SK-N-SH treated with all-trans-retinoic acid at 6 μM for 48 hours (cell line): Measurements from ENCODE around the gene EFNA3.

Experiments
- ARNTL ChIP-seq: fragments of 450-650 bp; formaldehyde crosslinking; IDR thresholded peaks from 2 replicates; pipeline ENCODE4 v1.5.0; 2020; ENCODE audit warnings: low read depth, mild to moderate bottlenecking, moderate library complexity, borderline replicate concordance
- BACH2 ChIP-seq: fragments of 250-450 bp; sonication (Bioruptor Pico); IDR thresholded peaks from 2 replicates; pipeline ENCODE4 v1.9.0; 2021; ENCODE audit warnings: mild to moderate bottlenecking, borderline replicate concordance
- CSRNP3 ChIP-seq: fragments of 250-450 bp; sonication (Bioruptor Pico); IDR thresholded peaks from 2 replicates; pipeline ENCODE4 v1.5.1; 2021; ENCODE audit warnings: mild to moderate bottlenecking, moderate library complexity
- PATZ1 ChIP-seq: fragments of 250-450 bp; sonication (Bioruptor Pico); IDR thresholded peaks from 2 replicates; pipeline ENCODE4 v1.8.0; 2020; ENCODE audit warnings: mild to moderate bottlenecking, moderate library complexity, borderline replicate concordance
- PPARA ChIP-seq: fragments of 250-450 bp; sonication (Bioruptor Pico); IDR thresholded peaks from 2 replicates; pipeline ENCODE4 v1.5.0; 2020; ENCODE audit warnings: mild to moderate bottlenecking, borderline replicate concordance
- ZNF565 ChIP-seq: fragments of 450-650 bp; formaldehyde crosslinking; conservative IDR thresholded peaks from 2 replicates; pipeline ENCODE4 v1.5.0; 2020; ENCODE audit warnings: low read depth, mild to moderate bottlenecking, moderate library complexity
- ZNF70 ChIP-seq: fragments of 450-650 bp; formaldehyde crosslinking; IDR thresholded peaks from 2 replicates; pipeline ENCODE4 v1.5.0; 2020; ENCODE audit warnings: mild to moderate bottlenecking, moderate library complexity

GRCh38 chr1:155122308-155122707, 43.7 kb downstream of the EFNA3 start:
- no peak for TF ChIP-seq ARNTL (CRISPR knock-in tag)
- no peak for TF ChIP-seq PPARA
- TF ChIP-seq ZNF565 = no peak
- TF ChIP-seq PATZ1 (CRISPR knock-in tag) = no peak
- no peak for TF ChIP-seq BACH2
- TF ChIP-seq ZNF70 (CRISPR knock-in tag) = no peak
- no peak for TF ChIP-seq CSRNP3
